Amniotic epithelial cell (primary cell): Measurements from ENCODE around the gene BNC1.

Experiments
- DNase-seq: peaks from one replicate; pipeline ENCODE4 v3.0.0-alpha.2; 2010; ENCODE audit warnings: low read depth

BNC1 gene, protein sequence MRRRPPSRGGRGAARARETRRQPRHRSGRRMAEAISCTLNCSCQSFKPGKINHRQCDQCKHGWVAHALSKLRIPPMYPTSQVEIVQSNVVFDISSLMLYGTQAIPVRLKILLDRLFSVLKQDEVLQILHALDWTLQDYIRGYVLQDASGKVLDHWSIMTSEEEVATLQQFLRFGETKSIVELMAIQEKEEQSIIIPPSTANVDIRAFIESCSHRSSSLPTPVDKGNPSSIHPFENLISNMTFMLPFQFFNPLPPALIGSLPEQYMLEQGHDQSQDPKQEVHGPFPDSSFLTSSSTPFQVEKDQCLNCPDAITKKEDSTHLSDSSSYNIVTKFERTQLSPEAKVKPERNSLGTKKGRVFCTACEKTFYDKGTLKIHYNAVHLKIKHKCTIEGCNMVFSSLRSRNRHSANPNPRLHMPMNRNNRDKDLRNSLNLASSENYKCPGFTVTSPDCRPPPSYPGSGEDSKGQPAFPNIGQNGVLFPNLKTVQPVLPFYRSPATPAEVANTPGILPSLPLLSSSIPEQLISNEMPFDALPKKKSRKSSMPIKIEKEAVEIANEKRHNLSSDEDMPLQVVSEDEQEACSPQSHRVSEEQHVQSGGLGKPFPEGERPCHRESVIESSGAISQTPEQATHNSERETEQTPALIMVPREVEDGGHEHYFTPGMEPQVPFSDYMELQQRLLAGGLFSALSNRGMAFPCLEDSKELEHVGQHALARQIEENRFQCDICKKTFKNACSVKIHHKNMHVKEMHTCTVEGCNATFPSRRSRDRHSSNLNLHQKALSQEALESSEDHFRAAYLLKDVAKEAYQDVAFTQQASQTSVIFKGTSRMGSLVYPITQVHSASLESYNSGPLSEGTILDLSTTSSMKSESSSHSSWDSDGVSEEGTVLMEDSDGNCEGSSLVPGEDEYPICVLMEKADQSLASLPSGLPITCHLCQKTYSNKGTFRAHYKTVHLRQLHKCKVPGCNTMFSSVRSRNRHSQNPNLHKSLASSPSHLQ

DNA sequence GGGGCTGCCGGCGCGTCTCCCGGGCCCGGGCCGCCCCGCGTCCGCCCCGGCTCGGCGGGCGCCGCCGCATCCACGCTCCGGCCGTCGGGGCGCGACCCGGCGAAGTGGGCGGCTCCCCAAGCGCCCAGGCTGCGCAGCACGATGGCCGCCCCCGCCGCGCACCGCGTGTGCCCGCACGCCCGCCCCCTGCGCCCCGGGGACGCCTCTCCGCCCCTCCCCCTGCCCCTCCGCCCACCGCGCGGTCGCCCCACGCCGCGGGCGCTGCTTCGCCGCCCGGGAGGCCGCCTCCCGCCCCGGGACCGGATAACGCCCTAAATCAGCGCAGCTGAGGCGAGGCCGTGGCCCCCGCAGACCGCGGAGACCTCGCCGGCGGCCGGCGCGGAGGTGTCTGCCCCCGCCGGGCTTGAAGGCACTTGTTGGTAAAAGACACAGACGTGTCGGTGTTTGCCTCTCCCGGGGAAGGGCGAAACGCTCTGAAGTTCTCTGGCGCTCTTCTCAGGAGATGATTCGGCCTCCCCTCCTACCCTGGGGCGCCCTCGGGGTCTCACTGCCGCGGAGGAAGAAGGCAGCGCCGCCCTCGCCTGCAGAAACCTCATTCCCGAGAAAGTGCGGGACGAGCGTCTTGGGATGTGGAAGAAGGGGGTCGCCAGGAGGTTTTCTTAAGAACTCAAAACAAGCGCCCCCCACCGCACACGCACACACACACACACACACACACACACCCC, at the start of gene BNC1:
BNC1 (minus strand) TSS at position 106 of the 725 bp plus-strand sequence; CDS start at position 70, 36 bp downstream.
- DNase-seq = peak; percentile 75

GRCh38 chr15:83327041-83327440, 42.6 kb upstream of the BNC1 start:
- peak; percentile 79 for DNase-seq

DNA sequence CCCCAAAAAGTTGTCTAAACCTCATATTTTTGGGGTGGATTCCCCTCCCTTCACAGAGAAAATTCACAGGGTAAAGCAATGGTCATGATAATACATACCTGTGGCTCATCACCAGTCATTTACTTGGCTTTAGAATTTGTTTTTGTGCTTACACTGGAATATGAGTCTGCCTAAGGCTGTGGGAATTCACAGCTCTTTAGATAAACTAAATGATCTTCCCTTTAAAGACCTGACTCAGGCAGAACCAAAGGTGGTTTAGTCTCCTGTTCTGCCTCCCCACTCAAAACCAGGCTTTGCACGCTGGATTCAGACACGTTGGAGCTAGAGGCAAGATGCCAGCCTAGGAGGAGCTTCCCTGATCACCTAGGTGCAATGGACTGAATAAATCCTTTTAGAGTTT, 40.3 kb upstream of the BNC1 start:
- DNase-seq = peak; percentile 49

- DNase-seq = peak; percentile 78
Measured at GRCh38 chr15:83323296-83323711, 38.8 kb upstream of the BNC1 start.

- DNase-seq = no peak
Measured at GRCh38 chr15:83322691-83323090, 38.2 kb upstream of the BNC1 start.

GRCh38 chr15:83322061-83322460, 37.6 kb upstream of the BNC1 start:
- DNase-seq = peak; percentile 50

GRCh38 chr15:83320844-83321243, 36.4 kb upstream of the BNC1 start:
- peak; percentile 76 for DNase-seq

DNA sequence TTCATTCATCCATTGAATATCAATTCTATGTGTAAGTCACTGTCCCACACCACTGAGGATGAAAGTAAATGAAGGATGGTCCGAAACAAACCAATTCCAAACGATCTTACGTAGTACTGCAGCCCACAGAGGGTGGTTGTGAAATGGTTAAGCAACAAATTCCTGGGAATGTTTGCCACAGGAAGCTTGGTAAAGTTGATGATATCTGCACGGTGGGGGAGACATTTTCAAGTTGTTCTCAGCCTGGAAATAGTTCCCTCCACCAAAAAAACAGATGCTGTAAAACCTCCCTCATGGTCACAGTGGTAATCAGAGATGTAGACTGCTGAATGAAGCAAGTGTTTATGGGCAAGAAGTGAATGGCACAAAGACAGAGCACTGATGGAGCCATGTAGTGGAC, 35.9 kb upstream of the BNC1 start:
- DNase-seq = peak; percentile 99

DNA sequence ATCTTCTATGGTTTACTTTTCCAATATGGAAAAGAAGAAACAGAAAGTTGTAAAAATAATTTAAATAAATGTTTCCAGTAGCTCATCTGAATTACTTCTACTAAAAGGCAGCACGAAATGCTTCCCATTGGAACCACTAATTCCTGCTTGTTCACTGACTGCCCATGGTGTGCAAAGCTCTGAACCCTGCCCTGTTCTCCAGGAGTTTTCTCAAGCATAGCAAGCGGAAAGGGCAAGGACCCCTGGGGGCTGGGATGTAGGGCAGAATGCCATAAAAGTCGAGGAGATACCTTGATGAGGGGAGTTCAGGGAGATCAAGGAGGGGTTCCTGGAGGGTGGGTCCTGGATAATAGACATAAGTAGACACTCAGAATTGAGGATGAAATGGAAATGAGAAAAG, 35.3 kb upstream of the BNC1 start:
- DNase-seq = no peak

DNA sequence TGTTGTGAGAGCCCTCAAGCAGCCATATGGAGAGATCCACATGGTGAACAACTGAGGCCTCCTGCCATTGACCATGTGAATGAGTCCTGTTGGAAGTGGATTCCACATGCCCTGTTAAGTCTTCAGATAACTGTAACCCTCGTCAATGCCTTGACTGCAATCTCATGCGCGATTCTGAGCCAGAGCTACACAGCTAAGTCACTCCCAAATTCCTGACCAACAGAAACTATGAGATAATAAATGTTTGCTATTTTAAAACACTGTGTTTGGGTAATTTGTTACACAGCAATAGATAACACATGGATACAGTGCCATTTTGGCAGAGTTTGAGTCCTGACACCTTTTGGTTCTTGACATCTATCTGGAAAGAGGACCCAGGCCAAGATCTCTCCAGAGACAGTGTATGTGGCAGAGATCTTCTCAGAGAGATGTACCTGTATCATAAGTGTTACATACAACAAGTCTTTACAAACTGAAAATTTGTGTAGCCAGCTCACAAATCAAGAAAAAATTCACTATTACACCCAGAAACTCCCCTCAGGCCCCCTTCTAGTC, 34.5 kb upstream of the BNC1 start:
- peak; percentile 79 for DNase-seq

DNA sequence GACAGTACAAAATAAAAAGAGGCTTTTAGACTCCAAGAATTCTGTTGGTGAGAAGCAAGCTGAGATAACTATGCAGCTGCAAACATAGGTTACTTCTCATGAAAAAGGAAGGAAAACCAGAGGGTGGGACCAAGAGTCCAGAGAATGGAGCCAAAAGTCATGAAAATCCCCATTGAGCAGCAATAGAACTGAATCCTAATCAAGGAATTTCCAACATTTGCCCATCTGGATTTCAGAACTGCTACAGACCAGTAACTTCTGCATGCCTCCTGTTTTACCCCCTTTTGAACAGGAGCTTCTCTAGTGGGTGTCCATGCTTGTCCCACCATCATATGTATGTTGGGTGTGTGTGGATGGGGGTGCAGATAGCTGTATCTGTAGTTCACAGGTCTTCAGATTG, 33.6 kb upstream of the BNC1 start:
- no peak for DNase-seq

DNA sequence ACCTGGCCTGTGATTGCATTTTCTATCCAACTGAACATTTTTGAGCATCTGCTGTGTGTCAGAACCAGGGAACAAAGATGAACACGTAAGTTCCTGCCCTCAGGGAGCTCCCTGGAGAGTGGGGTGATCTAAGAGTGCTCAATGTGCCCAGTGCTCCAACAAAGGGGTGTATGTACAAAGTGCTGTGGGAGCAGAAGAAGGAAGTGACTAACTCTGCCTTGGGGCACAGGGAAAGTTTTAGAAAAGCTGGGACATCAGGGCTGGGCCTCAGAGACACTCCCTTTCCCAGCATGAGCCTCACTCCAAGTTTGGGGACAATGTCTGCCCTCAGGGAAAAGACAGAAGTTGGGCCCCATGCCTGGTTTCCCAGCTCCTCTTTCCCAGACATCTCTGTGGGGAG, 27.6 kb upstream of the BNC1 start:
- DNase-seq = no peak

- peak; percentile 78 for DNase-seq
Measured at GRCh38 chr15:83310521-83311456, 26.3 kb upstream of the BNC1 start.

DNA sequence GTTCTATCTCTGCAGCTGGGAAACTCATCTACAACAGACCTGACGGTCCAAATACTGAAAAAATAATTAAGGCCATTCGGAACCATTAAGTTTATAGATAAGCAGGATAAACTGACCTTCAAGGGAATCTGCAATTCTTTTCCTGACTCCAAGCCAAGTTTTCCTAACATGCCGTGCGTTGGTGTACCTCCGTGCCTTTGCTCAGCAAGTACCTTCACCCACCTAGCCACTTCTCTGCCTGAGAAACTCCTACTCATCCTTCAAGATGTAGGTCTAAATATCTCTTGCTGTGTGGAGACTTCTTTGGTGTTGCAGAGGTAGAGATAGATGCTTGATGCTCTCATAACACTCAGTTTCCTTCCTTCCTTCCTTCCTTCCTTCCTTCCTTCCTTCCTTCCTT, 24.2 kb upstream of the BNC1 start:
- DNase-seq = no peak

DNA sequence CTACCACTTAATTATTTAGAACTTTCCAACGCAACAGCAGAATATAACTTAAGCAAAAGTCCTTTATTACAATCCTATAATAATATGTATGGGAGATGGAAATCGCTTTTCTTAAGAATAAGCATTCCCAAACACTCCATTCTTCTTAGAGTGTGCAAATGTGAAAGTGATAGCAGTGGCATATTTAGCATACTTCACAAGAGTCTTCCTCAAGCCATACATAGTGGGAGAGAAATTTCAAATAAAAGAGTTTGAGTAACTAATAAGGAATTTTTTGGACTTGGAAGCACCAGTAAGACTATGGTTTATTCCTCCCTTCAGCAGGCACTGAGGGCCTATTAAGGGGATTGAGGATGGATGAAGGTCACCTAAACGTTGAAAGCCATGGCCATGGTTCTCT, 22.1 kb upstream of the BNC1 start:
- peak; percentile 68 for DNase-seq

DNA sequence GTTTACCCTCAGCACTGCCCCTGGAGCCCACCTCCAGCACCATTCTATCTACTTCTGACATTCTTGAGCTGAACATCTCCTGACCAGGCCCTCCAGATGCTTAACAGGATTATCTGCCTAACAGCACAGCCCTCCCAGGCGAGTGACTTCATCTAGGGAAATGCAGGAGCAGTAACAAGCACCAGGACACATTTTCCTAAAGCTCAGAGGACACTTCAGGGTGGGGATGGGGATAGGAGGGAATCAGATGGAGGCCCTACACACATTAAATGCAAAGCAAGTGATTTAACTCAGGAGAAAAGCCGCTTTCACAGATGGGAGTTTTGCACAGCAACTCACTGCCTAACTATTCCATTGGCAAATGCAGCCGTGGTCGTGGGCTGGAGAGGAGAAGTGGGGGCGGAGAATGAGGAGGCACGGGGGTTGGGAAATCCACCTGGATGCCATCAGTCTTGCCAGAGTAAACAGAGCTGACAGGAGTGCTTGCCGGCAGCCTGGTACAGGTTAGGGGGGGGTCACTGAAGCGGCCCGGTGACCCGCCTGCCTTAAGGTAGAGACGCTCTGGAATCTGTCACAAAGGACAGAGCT, 21.3 kb upstream of the BNC1 start:
- peak; percentile 98 for DNase-seq

DNA sequence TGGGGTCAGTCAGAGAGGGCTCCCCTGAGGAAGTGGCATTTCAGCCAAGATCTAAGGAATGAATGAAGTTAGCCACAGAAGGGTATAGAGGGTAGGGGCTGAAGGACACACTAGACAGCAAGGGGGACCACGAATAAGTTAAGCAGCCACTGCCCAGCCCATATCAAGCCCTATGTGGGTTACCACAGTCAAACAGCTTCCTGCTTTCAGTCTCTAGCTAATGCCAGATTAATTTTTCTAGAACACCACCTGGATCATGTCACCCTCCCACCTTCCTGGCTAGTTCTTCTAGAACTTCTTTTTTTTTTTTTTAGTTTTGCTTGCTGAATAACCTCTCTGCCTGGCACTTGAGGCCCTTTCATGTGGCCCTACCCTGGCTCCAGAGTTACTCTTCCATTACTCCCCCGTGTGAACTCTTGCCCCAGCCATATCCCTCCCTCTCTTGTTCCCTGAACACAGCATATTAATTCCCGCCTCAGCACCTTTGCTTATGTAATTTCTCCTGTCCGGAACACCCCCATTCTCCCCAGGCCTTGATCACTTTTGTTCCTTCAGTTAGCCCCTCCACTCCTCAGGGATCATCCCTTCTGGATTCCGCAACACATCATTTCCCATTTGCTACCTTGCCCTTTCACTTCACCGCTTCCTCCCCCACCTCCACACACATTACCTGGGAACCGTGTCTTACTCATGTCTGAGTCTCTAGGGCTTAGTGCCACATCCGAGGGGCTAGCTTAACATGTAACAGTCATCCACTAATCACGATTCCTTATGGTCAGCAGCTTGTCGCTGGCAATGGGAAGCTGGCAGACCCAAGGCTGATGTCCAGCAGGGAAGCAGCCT, 20.6 kb upstream of the BNC1 start:
- DNase-seq = peak; percentile 79

- DNase-seq = no peak
Measured at GRCh38 chr15:83303535-83303934, 19.1 kb upstream of the BNC1 start.

GRCh38 chr15:83300826-83301225, 16.4 kb upstream of the BNC1 start:
- DNase-seq = peak; percentile 83
